ENCODE data around the gene LILRB5. TPM values are rescaled to one million over a fixed set of nuclear protein-coding genes. Genes with fewer than 3 reads are reported as not detected.

LILRB5 gene
- total RNA-seq, 1 experiment from 2014 or later: 0.07 TPM

- no peak for TF ChIP-seq AFF4 (CRISPR knock-in tag; IDR thresholded peaks at IDR 0.05; ENCODE audit: borderline replicate concordance)
- TF ChIP-seq NFYB (CRISPR knock-in tag; conservative IDR thresholded peaks at IDR 0.05; ENCODE audit: low read depth): no peak
- H3K4me3 Mint-ChIP-seq: no peak overlapping the region
- ChIA-PET POLR2A (no interaction called here), CTCF (interaction anchor here (1.6 to 3.3 kb wide), 2 partner anchors 13 to 139 kb away, joined by 5 to 26 read pairs; no protein-coding TSS in a partner anchor)
- no peak for DNase-seq (ENCODE audit: low spot score)
- H3K27ac Mint-ChIP-seq: no peak overlapping the region
- H3K36me3 Mint-ChIP-seq: no peaks in the 10 kb centered on the region
- peaks cover 3% of the 10 kb centered on the region; the same call in 1 of the 2 replicates for H3K4me1 Mint-ChIP-seq
- peaks cover 29% of the 10 kb centered on the region for H3K27me3 Mint-ChIP-seq (ENCODE audit: low read depth)
- no peak for ATAC-seq
- no peaks in the 10 kb centered on the region for H3K9me3 Mint-ChIP-seq
Observed at GRCh38 chr19:54252845-54253244, 4.2 kb downstream of the LILRB5 start.

GRCh38 chr19:54252243-54252642 is 4.8 kb downstream of the LILRB5 start:
- Mint-ChIP-seq H3K4me1 (peaks cover 3% of the 10 kb centered on the region; the same call in 1 of the 2 replicates), H3K27ac (no peak overlapping the region), H3K4me3 (no peak overlapping the region), H3K9me3 (no peaks in the 10 kb centered on the region), H3K27me3 (ENCODE audit: low read depth) (peaks cover 28% of the 10 kb centered on the region), H3K36me3 (no peaks in the 10 kb centered on the region)
- ChIA-PET CTCF (interaction anchor here (1.6 to 3.3 kb wide), 2 partner anchors 14 to 139 kb away, joined by 5 to 26 read pairs; no protein-coding TSS in a partner anchor), POLR2A (no interaction called here)
- TF ChIP-seq USF1 (CRISPR knock-in tag; IDR thresholded peaks at IDR 0.05) (no peak), CREM (CRISPR knock-in tag; IDR thresholded peaks at IDR 0.05) (no peak), MXD4 (CRISPR knock-in tag; IDR thresholded peaks at IDR 0.05; ENCODE audit: borderline replicate concordance) (no peak), ERG (CRISPR knock-in tag; IDR thresholded peaks at IDR 0.05) (no peak), NFE2L1 (CRISPR knock-in tag; IDR thresholded peaks at IDR 0.05) (no peak), SOX15 (CRISPR knock-in tag; IDR thresholded peaks at IDR 0.05) (no peak), ZNF219 (CRISPR knock-in tag; IDR thresholded peaks at IDR 0.05; ENCODE audit: borderline replicate concordance) (no peak), SMAD4 (CRISPR knock-in tag; IDR thresholded peaks at IDR 0.05) (no peak), NFYB (CRISPR knock-in tag; conservative IDR thresholded peaks at IDR 0.05; ENCODE audit: low read depth) (no peak), E2F4 (CRISPR knock-in tag; IDR thresholded peaks at IDR 0.05; ENCODE audit: borderline replicate concordance, low read depth) (no peak), SP1 (CRISPR knock-in tag; conservative IDR thresholded peaks at IDR 0.05) (no peak), RORB (CRISPR knock-in tag; IDR thresholded peaks at IDR 0.05) (no peak), FOXP1 (CRISPR knock-in tag; IDR thresholded peaks at IDR 0.05; ENCODE audit: borderline replicate concordance) (no peak), FOXP4 (CRISPR knock-in tag; IDR thresholded peaks at IDR 0.05) (no peak), PRRX2 (CRISPR knock-in tag; IDR thresholded peaks at IDR 0.05) (no peak), ZNF138 (CRISPR knock-in tag; conservative IDR thresholded peaks at IDR 0.05) (no peak), NFATC4 (CRISPR knock-in tag; IDR thresholded peaks at IDR 0.05) (no peak)
- ATAC-seq: no peak
- no peak for DNase-seq (ENCODE audit: low spot score)
